ENCODE measurements around the gene EMP3. TPM values are rescaled to one million over a fixed set of nuclear protein-coding genes. Genes with fewer than 3 reads are reported as not detected.
"Not testable (repeated sequence)": the region's sequence is repeated elsewhere in the genome, so short reads cannot be mapped to it uniquely, and the experiment has no call there.

Gene EMP3
- total and polyA plus RNA-seq, 2 experiments from 2014 or later = 6.0 to 25.1 TPM

DNA sequence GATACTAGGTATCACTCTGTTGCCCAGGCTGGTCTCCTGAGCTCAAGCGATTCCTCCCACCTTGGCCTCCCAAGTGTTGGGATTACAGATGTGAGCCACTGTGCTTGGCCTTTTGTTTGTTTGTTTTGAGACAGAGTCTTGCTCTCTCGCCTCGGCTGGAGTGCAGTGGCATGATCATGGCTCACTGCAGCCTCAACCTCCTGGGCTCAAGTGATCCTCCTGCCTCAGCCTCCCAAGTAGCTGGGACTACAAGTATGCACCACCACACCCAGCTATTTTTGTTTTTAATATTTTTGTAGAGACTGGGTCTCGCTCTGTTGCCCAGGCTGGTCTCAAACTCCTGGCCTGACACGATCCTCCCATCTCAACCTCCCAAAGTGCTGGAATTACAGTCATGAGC, 46.4 kb downstream of the EMP3 start:
- peaks cover 14% of the 10 kb centered on the region for H3K27me3 Mint-ChIP-seq (ENCODE audit: insufficient read depth, low read depth, poor library complexity)
- H3K27me3 ChIP-seq (ENCODE audit: insufficient read depth); H3K4me2 ChIP-seq; H3K4me3 Mint-ChIP-seq; DNase-seq (ENCODE audit: low spot score); H4K20me1 ChIP-seq (replicated peaks; ENCODE audit: insufficient read depth); ATAC-seq; H2AFZ ChIP-seq; H3K36me3 Mint-ChIP-seq (ENCODE audit: low read depth); H3K9me3 Mint-ChIP-seq; H3K27ac ChIP-seq (ENCODE audit: low read depth); H3K9me2 ChIP-seq (ENCODE audit: insufficient read depth); H3K4me1 Mint-ChIP-seq; H3K79me2 ChIP-seq (replicated peaks; ENCODE audit: insufficient read depth); H3K4me3 ChIP-seq; H3K36me3 ChIP-seq (ENCODE audit: insufficient read depth); H3F3A ChIP-seq (replicated peaks; ENCODE audit: low read depth); H3K4me1 ChIP-seq (ENCODE audit: insufficient read depth); H3K27ac Mint-ChIP-seq: not testable (repeated sequence)

DNA sequence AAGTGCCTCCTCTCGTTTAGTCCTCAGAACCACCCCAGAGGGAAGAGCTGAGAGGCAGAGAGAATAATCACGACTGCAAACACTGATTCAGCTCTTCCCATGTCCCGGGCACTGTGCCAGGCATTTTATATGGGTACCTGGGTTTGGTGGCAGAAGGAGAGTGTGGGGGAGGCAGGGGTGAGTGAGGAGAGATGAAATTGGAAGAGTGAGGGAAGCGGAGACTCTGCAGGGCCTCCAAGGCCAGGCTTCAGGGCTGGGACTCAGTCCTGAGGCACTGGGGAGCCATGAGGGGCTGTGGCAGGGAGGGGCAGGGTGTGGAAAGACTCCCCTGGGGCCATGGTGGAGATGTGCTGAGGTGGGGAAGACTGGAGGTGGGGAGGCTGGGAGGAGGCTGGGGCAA, 47.6 kb downstream of the EMP3 start:
- TF ChIP-seq, protein P1, sequence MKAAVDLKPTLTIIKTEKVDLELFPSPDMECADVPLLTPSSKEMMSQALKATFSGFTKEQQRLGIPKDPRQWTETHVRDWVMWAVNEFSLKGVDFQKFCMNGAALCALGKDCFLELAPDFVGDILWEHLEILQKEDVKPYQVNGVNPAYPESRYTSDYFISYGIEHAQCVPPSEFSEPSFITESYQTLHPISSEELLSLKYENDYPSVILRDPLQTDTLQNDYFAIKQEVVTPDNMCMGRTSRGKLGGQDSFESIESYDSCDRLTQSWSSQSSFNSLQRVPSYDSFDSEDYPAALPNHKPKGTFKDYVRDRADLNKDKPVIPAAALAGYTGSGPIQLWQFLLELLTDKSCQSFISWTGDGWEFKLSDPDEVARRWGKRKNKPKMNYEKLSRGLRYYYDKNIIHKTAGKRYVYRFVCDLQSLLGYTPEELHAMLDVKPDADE (IDR thresholded peaks at IDR 0.05) = no peak
- TF ChIP-seq EZH2 (IDR thresholded peaks at IDR 0.05; ENCODE audit: low read depth, unreplicated experiment) (no peak), JUNB (IDR thresholded peaks at IDR 0.05; ENCODE audit: unreplicated experiment) (no peak), ZNF331 (CRISPR knock-in tag; IDR thresholded peaks at IDR 0.05; ENCODE audit: low read depth) (no peak), CREB1 (CRISPR knock-in tag; IDR thresholded peaks at IDR 0.05; ENCODE audit: low read depth) (no peak), POLR2AphosphoS5 (IDR thresholded peaks at IDR 0.05; ENCODE audit: low read depth) (no peak)
- TF ChIP-seq, protein P2, sequence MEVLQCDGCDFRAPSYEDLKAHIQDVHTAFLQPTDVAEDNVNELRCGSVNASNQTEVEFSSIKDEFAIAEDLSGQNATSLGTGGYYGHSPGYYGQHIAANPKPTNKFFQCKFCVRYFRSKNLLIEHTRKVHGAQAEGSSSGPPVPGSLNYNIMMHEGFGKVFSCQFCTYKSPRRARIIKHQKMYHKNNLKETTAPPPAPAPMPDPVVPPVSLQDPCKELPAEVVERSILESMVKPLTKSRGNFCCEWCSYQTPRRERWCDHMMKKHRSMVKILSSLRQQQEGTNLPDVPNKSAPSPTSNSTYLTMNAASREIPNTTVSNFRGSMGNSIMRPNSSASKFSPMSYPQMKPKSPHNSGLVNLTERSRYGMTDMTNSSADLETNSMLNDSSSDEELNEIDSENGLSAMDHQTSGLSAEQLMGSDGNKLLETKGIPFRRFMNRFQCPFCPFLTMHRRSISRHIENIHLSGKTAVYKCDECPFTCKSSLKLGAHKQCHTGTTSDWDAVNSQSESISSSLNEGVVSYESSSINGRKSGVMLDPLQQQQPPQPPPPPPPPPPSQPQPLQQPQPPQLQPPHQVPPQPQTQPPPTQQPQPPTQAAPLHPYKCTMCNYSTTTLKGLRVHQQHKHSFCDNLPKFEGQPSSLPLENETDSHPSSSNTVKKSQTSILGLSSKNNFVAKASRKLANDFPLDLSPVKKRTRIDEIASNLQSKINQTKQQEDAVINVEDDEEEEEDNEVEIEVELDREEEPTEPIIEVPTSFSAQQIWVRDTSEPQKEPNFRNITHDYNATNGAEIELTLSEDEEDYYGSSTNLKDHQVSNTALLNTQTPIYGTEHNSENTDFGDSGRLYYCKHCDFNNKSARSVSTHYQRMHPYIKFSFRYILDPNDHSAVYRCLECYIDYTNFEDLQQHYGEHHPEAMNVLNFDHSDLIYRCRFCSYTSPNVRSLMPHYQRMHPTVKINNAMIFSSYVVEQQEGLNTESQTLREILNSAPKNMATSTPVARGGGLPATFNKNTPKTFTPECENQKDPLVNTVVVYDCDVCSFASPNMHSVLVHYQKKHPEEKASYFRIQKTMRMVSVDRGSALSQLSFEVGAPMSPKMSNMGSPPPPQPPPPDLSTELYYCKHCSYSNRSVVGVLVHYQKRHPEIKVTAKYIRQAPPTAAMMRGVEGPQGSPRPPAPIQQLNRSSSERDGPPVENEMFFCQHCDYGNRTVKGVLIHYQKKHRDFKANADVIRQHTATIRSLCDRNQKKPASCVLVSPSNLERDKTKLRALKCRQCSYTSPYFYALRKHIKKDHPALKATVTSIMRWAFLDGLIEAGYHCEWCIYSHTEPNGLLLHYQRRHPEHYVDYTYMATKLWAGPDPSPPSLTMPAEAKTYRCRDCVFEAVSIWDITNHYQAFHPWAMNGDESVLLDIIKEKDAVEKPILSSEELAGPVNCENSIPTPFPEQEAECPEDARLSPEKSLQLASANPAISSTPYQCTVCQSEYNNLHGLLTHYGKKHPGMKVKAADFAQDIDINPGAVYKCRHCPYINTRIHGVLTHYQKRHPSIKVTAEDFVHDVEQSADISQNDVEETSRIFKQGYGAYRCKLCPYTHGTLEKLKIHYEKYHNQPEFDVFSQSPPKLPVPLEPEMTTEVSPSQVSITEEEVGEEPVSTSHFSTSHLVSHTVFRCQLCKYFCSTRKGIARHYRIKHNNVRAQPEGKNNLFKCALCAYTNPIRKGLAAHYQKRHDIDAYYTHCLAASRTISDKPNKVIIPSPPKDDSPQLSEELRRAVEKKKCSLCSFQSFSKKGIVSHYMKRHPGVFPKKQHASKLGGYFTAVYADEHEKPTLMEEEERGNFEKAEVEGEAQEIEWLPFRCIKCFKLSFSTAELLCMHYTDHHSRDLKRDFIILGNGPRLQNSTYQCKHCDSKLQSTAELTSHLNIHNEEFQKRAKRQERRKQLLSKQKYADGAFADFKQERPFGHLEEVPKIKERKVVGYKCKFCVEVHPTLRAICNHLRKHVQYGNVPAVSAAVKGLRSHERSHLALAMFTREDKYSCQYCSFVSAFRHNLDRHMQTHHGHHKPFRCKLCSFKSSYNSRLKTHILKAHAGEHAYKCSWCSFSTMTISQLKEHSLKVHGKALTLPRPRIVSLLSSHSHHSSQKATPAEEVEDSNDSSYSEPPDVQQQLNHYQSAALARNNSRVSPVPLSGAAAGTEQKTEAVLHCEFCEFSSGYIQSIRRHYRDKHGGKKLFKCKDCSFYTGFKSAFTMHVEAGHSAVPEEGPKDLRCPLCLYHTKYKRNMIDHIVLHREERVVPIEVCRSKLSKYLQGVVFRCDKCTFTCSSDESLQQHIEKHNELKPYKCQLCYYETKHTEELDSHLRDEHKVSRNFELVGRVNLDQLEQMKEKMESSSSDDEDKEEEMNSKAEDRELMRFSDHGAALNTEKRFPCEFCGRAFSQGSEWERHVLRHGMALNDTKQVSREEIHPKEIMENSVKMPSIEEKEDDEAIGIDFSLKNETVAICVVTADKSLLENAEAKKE (CRISPR knock-in tag; IDR thresholded peaks at IDR 0.05) = no peak
- Histone ChIP-seq H4K20me1 (replicated peaks; ENCODE audit: insufficient read depth) (no peaks in the 10 kb centered on the region), H3K9me2 (ENCODE audit: insufficient read depth) (no peaks in the 10 kb centered on the region), H3K27ac (ENCODE audit: low read depth) (no peak overlapping the region), H3K79me2 (replicated peaks; ENCODE audit: insufficient read depth) (no peaks in the 10 kb centered on the region), H3K4me3 (no peak overlapping the region), H3F3A (replicated peaks; ENCODE audit: low read depth) (no peaks in the 10 kb centered on the region), H3K27me3 (ENCODE audit: insufficient read depth) (no peaks in the 10 kb centered on the region), H3K4me1 (ENCODE audit: insufficient read depth) (no peaks in the 10 kb centered on the region), H2AFZ (no peak overlapping the region), H3K36me3 (ENCODE audit: insufficient read depth) (no peaks in the 10 kb centered on the region), H3K4me2 (no peak overlapping the region)
- H3K27ac Mint-ChIP-seq = no peak overlapping the region
- peaks cover 16% of the 10 kb centered on the region for H3K27me3 Mint-ChIP-seq (ENCODE audit: insufficient read depth, low read depth, poor library complexity)
- DNase-seq (ENCODE audit: low spot score) (no peak), ATAC-seq (no peak)
- no peak overlapping the region; the same call in 2 of the 3 replicates for H3K4me3 Mint-ChIP-seq
- H3K4me1 Mint-ChIP-seq = peaks cover 2% of the 10 kb centered on the region; the same call in 1 of the 3 replicates
- no peaks in the 10 kb centered on the region for H3K9me3 Mint-ChIP-seq
- no peaks in the 10 kb centered on the region for H3K36me3 Mint-ChIP-seq (ENCODE audit: low read depth)

Measured in GM23338 (cell line).